Motor neuron (in vitro differentiated cells): ENCODE results near the gene KRTAP19-5. TPM values are rescaled to one million over a fixed set of nuclear protein-coding genes. Genes with fewer than 3 reads are reported as not detected.
A peak's percentile ranks its signal among the peaks of the same experiment; 100 is the strongest.
"Not testable (repeated sequence)": the region's sequence is repeated elsewhere in the genome, so short reads cannot be mapped to it uniquely, and the experiment has no call there.

ENCODE experiments used
- ATAC-seq, 8 experiments: fragments of 200-7000 bp; cut with Tn5 transposase; replicated peaks in 6 of 8; 2 replicates each; pipeline ENCODE4 v1.8.0; 2021; ENCODE audit warnings: mild to moderate bottlenecking in 8 of 8, moderate library complexity in 8 of 8
- H3K27ac ChIP-seq, 2 donors: fragments of 250-450 bp; sonication (Bioruptor Pico); 2 replicates each; pipeline ENCODE4 v1.9.0; 2021; ENCODE audit warnings: antibody characterized with exemption in 2 of 2, mild to moderate bottlenecking in 2 of 2, moderate library complexity in 1 of 2
- H3K4me1 ChIP-seq, 2 donors: fragments of 250-450 bp; sonication (Bioruptor Pico); replicated peaks in 1 of 2; 2 replicates each; pipeline ENCODE4 v1.6.1; 2021; ENCODE audit warnings: antibody characterized with exemption in 2 of 2, mild to moderate bottlenecking in 2 of 2, moderate library complexity in 1 of 2
- H3K4me3 ChIP-seq, 5 donors: fragments of 250-450 bp; sonication (Bioruptor Pico); 2 replicates each; pipeline ENCODE4 v1.9.0; 2021; ENCODE audit warnings: antibody characterized with exemption in 5 of 5, mild to moderate bottlenecking in 5 of 5, moderate library complexity in 4 of 5
- WGBS, 10 experiments: fragments of 450-650 bp; shearing (Covaris generic); methylation state at CpG; one replicate each; pipeline ENCODE4 v1.0.0; 2022; 5-methylcytosine and 5-hydroxymethylcytosine counted together
- in situ Hi-C, 9 experiments: fragments of 400-800 bp; cut with MboI; loops; one replicate each; pipeline ENCODE4 v1.15.0; 2021; ENCODE audit warnings: low sequenced_read_pairs in 9 of 9, low pct_unique_long_range_greater_than_20kb in 2 of 9; ENCODE audit not compliant: unreplicated experiment in 9 of 9
- total RNA-seq, 8 experiments: library from RNA; unstranded; fragments of 300-600 nt; gene quantifications; 2 replicates each; pipeline versions ENCODE4 v1.2.3 to v1.2.4, GENCODE V29; 2022

KRTAP19-5 gene
- total RNA-seq: not detected

DNA sequence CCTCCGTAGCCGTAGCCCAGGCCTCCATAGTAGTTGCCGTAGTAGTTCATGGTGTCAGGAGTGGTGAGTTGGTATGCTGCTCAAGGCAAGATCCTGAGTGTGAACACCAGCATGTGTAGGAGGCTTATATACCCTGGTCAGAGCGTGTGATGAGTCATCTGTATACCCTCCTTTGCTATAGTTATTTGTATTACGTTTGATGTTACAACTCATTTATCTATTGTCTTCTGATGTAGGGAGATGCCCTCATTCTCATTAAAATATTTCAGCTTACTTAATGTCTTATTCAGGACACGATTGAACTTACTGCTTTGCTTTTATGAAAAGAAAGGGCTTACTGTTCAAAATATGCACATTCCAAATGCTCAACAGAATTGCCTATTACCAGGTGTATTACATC, at the start of gene KRTAP19-5:
Gene KRTAP19-5, minus strand, starts transcription at position 101 of the 400 bp plus-strand sequence. Its CDS starts 51 bp downstream, at position 50.
- H3K4me1 ChIP-seq: no peaks in the 10 kb centered on the region
- no peak within 1 kb of the TSS for H3K4me3 ChIP-seq
- in situ Hi-C loops: no loop called here
- WGBS, 10 experiments: 4 to 100% (median 56%) methylated on average over 1 to 6 of the region's 6 CpGs; no CpG with 5 or more reads in 1 of the 10 experiments
- no peak within 1 kb of the TSS for H3K27ac ChIP-seq
- peak in 1 of 8 experiments; percentile 34 for ATAC-seq

DNA sequence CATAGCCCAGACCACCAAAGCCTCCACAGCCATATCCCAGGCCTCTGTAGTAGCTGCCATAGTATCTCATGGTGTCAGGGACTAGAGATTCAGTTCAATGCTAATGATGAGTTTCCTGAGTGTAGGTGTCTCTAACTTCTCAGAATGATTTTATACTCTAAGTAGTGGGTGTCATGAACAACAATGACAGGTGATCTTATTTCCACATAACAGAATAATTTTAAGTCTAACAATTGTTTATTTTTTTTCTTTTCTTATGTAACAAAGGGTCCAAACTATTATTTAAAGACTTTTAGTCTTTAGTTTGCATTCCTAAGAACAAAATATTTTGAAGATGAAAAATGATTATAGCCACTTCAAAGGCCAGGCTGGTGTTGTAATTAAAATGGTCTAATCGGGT, 39.8 kb upstream of the KRTAP19-5 start, which contains the start of gene KRTAP19-6:
Gene KRTAP19-6, minus strand, starts transcription at position 101 of the 400 bp plus-strand sequence. Its CDS starts 31 bp downstream, at position 70.
- H3K27ac ChIP-seq: no peak within 1 kb of the TSS
- in situ Hi-C loops: no loop called here
- no peaks in the 10 kb centered on the region for H3K4me1 ChIP-seq
- no peak for ATAC-seq
- H3K4me3 ChIP-seq: no peak within 1 kb of the TSS
- WGBS, 10 experiments: 0 to 86% (median 55%) methylated on average over 1 of the region's 1 CpG; no CpG with 5 or more reads in 2 of the 10 experiments

DNA sequence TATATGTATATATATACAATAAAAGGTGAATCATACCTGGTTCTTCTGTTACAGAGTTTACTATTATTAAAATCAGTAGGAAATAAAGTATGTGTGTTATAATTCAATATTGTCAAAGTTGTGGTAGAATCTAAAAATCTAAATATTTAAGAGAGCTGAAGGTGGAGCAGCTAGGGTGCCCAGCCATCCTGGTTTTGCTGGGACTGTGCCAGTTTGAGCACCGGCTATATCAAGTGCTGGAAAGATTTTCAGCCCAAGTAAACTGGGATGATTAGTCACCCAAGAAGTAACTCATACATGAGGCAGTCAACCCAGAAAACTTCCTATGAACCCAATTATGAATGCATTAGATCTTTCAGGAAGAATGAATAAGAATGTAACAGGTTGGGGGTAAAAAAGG, 16.9 kb upstream of the KRTAP19-5 start:
- no peaks in the 10 kb centered on the region for H3K4me1 ChIP-seq
- WGBS, 10 experiments: 0 to 100% (median 17%) methylated on average over 1 of the region's 1 CpG; no CpG with 5 or more reads in 5 of the 10 experiments
- in situ Hi-C loops: no loop called here
- H3K27ac ChIP-seq: no peak overlapping the region
- no peak for ATAC-seq
- H3K4me3 ChIP-seq: no peak overlapping the region

DNA sequence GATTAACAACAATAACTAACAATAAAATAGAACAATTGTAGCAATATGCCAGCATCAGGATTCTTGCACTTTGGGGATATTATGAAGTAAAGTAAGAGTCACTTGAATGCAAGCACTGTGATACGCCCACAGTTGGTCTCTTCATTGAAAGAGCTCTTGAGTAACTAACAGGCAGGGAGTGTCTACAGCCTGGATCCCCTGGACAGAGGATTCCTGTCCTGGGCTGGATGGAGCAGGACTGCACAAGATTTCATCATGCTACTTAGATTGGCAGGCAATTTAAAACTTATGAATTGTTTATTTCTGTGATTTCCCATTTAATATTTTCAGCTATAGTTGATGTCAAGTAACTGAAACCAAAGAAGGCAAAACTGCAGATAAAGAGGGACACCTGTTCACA, 13.7 kb upstream of the KRTAP19-5 start:
- Histone ChIP-seq H3K27ac (no peak overlapping the region), H3K4me1 (no peaks in the 10 kb centered on the region), H3K4me3 (no peak overlapping the region)
- ATAC-seq: no peak
- WGBS, 10 experiments: 0 to 100% (median 25%) methylated on average over 1 of the region's 1 CpG; no CpG with 5 or more reads in 5 of the 10 experiments
- in situ Hi-C loops: no loop called here

DNA sequence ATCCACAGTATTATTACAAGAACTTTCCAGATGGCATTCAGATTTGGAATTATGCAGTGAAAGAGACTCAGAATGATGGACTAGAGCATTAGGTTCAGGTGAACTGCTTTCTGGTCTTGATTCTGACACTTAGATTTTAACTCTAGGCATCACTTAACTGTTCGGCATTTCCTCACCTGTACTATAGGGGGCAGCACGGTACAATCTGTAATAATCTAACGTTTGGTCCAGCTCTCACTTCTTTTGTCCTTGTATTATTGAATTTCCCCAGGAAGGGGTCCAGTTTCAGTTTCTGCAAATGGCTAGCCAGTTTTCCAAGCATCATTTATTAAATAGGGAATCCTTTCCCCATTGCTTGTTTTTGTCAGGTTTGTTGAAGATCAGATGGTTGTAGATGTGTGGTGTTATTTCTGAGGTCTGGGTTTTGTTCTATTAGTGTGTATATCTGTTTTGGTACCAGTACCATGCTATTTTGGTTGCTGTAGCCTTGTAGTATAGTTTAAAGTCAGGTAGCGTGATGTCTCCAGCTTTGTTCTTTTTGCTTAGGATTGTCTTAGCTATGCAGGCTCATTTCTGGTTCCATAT, 3.8 kb upstream of the KRTAP19-5 start:
- 0 to 100% (median 11%) methylated on average over 1 to 4 of the region's 4 CpGs; no CpG with 5 or more reads in 2 of the 10 experiments for WGBS, 10 experiments

DNA sequence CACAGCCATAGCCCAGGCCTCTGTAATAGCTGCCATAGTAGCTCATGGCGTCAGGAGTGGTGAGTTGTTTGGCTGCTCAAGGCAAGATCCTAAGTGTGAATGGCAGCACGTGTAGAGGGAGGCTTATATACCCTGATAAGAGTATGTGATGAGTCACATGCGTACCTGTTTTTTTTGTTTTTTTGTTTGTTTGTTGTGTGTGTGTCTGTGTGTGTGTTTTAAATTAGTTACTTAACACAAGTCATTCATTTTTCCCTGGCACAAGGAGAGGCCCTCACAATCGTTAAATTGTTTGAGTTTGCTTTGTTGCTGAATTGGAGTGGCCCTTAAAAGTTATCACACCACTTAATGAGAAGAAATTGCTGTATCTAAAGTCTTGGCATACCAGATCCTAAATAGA, 4.9 kb downstream of the KRTAP19-5 start, which contains the start of gene KRTAP19-4:
Gene KRTAP19-4, minus strand, starts transcription at position 101 of the 400 bp plus-strand sequence. Its CDS starts 55 bp downstream, at position 46.
- no peak for ATAC-seq
- WGBS, 10 experiments: 0 to 100% (median 83%) methylated on average over 1 to 4 of the region's 4 CpGs; no CpG with 5 or more reads in 2 of the 10 experiments
- Histone ChIP-seq H3K4me3 (no peak within 1 kb of the TSS), H3K4me1 (no peaks in the 10 kb centered on the region), H3K27ac (no peak within 1 kb of the TSS)
- in situ Hi-C loops: no loop called here

More for the DNA sequence above, 3.8 kb upstream of the KRTAP19-5 start:
- ATAC-seq, H3K4me1 ChIP-seq, in situ Hi-C loops, H3K27ac ChIP-seq, H3K4me3 ChIP-seq: not testable (repeated sequence)

DNA sequence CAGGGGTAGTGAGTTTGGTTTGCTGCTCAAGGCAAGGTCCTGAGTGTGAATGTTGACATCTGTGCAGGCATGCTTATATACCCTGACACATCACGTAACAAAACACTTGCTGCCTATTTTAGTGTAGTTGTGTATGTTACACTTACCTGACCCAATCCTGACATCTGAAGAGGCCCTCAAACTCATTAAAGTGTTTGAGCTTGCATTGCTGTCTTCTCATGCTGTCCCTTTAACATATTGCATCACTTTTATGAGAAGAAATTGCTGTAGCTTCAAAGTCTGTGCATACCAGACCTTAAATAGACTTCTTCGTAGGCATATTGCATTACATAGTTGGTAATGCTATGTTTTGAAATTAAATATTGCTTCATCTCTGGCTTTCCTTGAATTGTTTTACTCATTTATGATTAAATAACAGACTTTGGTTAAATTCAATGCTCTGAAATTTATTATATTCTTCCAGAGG, 9.9 kb downstream of the KRTAP19-5 start, which contains the start of gene KRTAP19-3:
Gene KRTAP19-3, minus strand, starts transcription at position 51 of the 466 bp plus-strand sequence. CDS start 56 bp downstream, outside the sequence.
- in situ Hi-C loops: no loop called here
- 0 to 100% (median 83%) methylated on average over 1 to 2 of the region's 2 CpGs; no CpG with 5 or more reads in 1 of the 10 experiments for WGBS, 10 experiments
- Histone ChIP-seq H3K4me1 (no peaks in the 10 kb centered on the region), H3K27ac (no peak within 1 kb of the TSS), H3K4me3 (no peak within 1 kb of the TSS)
- ATAC-seq: peak in 1 of 8 experiments; percentile 61

DNA sequence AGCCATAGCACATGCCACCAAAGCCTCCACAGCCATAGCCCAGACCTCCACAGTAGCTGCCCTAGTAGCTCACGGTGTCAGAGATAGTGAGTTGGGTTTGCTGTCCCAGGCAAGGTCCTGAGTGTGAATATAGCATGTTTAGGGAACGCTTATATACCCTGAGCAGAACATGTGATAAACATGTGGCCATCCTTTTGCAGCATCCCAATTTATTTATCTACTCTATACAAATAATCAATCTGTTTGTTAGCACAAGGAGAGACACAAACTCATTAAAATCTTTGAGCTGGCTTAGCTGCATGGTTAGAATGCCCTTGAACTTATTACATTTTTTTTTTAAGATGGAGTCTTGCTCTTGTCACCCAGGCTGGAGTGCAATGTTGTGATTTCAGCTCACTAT, 14.6 kb downstream of the KRTAP19-5 start, which contains the start of gene KRTAP19-2:
Gene KRTAP19-2, minus strand, starts transcription at position 101 of the 400 bp plus-strand sequence. Its CDS starts 88 bp downstream, at position 13.
- 0 to 100% (median 93%) methylated on average over 1 to 2 of the region's 2 CpGs; no CpG with 5 or more reads in 5 of the 10 experiments for WGBS, 10 experiments
- ATAC-seq: no peak
- Histone ChIP-seq H3K4me3 (no peak within 1 kb of the TSS), H3K27ac (no peak within 1 kb of the TSS), H3K4me1 (no peaks in the 10 kb centered on the region)
- in situ Hi-C loops: no loop called here

DNA sequence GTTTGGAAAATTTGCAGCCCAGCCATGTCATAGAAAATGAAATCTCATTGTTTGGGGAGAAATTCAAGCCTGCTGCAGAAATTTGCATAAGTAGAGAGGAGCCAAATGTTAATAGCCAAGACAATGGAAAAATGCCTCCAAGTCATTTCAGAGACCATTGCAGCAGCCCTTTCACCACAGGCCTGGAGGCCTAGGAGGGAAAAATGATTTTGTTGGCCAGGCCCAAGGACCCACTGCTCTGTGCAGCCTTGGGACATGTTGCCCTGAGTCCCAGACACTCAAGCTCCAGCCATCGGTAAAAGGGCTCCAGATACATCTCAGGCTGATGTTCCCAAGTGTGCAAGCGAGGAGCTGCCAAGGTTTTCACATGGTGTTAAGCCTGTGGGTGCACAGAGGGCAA, 15.8 kb downstream of the KRTAP19-5 start:
- in situ Hi-C loops: no loop called here
- WGBS, 10 experiments: 0 to 100% (median 78%) methylated on average over 1 to 2 of the region's 2 CpGs; no CpG with 5 or more reads in 4 of the 10 experiments
- H3K4me3 ChIP-seq: no peak overlapping the region
- H3K4me1 ChIP-seq: no peaks in the 10 kb centered on the region
- no peak overlapping the region for H3K27ac ChIP-seq
- ATAC-seq: no peak

DNA sequence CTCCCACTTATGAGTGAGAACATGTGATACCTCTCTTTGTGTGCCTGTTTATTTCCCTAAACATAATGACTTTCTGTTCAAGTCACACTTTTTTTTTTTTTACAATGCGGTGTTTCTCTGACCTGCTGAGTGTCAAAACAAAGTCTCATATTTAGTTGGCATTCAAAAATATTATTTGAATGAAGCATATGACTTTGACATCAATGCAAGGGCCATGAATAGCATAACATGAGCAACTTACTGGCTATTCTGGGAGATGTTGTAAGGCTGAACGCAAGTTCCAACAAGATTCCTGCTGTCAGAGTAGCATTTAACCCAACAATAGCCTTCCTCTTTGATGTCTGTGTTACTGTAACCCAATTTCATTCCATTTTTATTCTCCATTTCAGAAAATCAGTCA, 19.8 kb downstream of the KRTAP19-5 start:
- WGBS, 10 experiments: 0 to 100% (median 79%) methylated on average over 1 to 2 of the region's 2 CpGs; no CpG with 5 or more reads in 1 of the 10 experiments
- in situ Hi-C loops: no loop called here

DNA sequence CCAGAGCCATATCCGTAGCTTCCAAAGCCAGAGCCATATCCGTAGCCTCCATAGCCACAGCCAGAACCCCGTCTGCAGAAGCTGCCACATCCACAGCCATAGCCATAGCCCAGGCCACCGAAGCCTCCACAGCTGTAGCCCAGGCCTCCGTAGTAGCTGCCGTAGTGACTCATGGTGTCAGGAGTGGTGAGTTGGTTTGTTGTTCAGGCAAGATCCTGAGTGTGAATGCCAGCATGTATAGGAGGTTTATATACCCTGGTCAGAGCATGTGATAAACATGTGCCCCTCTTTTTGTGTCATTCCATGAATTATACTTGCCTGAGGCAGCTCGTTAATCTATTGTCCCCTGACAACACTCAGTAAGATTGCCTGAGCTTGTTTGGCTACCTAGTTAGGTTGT, 21.8 kb downstream of the KRTAP19-5 start, which contains the start of gene KRTAP19-1:
Gene KRTAP19-1, minus strand, starts transcription at position 223 of the 400 bp plus-strand sequence. Its CDS starts 50 bp downstream, at position 173.
- no peaks in the 10 kb centered on the region for H3K4me1 ChIP-seq
- H3K27ac ChIP-seq: no peak within 1 kb of the TSS
- peak in 1 of 8 experiments; percentile 21 for ATAC-seq
- no peak within 1 kb of the TSS for H3K4me3 ChIP-seq
- WGBS, 10 experiments: 7 to 100% (median 80%) methylated on average over 1 to 7 of the region's 7 CpGs; no CpG with 5 or more reads in 3 of the 10 experiments
- in situ Hi-C loops: no loop called here

More for the DNA sequence above, 19.8 kb downstream of the KRTAP19-5 start:
- Histone ChIP-seq H3K4me3 (no peak overlapping the region), H3K4me1 (no peaks in the 10 kb centered on the region), H3K27ac (no peak overlapping the region)
- ATAC-seq: no peak

DNA sequence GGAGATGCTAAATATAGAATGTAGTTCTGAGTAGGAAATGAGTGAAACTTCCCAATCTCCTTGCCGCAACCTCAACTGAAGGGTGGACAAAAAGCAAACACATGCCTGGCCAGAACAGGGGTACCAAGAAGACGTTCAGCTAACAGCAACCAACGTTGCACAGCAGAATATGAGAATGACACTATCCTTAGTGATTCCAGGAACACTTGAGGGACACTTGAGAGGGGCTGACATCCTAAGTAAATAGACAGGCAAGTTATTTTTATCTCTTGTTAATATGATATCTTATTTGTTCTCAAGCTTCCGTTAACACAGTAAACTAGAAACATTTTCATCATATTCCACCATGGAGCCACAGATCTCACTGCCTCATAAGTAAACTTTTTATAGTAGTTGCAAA, 22.7 kb downstream of the KRTAP19-5 start:
- no peaks in the 10 kb centered on the region for H3K4me1 ChIP-seq
- ATAC-seq: no peak
- no peak overlapping the region for H3K27ac ChIP-seq
- 13 to 100% (median 94%) methylated on average over 2 to 4 of the region's 4 CpGs; no CpG with 5 or more reads in 1 of the 10 experiments for WGBS, 10 experiments
- in situ Hi-C loops: no loop called here
- no peak overlapping the region for H3K4me3 ChIP-seq

DNA sequence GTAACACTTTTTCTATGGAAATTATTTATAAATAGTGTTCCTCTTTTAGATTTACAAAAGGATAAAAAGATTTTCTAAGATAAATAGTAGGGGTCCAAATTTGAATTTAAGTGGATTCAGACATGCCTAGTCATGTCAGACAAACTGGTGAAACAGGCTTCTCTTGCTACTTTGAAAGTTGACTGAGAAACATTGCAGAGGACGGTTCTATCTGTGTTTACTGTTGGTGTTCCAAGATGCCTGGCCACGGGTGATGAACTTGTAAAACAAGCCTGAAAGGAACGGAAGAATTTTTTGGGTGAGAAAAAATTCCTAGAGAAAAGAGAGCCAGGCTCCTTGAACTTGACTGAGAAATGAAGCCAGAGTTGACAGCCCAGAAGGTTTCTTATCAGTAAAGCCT, 23.9 kb downstream of the KRTAP19-5 start:
- Histone ChIP-seq H3K4me1 (no peaks in the 10 kb centered on the region), H3K4me3 (no peak overlapping the region), H3K27ac (no peak overlapping the region)
- in situ Hi-C loops: no loop called here
- 0 to 100% (median 40%) methylated on average over 1 to 3 of the region's 3 CpGs; no CpG with 5 or more reads in 1 of the 10 experiments for WGBS, 10 experiments
- ATAC-seq: no peak
